Activated gamma-delta T cell (primary cell): ENCODE data around the gene CYBA.
"Not testable (repeated sequence)": the region's sequence is repeated elsewhere in the genome, so short reads cannot be mapped to it uniquely, and the experiment has no call there.

Experiments used
- DNase-seq: peaks from one replicate; lab custom pipeline; 2025; lab: John Stamatoyannopoulos, UW

The CYBA gene

DNA sequence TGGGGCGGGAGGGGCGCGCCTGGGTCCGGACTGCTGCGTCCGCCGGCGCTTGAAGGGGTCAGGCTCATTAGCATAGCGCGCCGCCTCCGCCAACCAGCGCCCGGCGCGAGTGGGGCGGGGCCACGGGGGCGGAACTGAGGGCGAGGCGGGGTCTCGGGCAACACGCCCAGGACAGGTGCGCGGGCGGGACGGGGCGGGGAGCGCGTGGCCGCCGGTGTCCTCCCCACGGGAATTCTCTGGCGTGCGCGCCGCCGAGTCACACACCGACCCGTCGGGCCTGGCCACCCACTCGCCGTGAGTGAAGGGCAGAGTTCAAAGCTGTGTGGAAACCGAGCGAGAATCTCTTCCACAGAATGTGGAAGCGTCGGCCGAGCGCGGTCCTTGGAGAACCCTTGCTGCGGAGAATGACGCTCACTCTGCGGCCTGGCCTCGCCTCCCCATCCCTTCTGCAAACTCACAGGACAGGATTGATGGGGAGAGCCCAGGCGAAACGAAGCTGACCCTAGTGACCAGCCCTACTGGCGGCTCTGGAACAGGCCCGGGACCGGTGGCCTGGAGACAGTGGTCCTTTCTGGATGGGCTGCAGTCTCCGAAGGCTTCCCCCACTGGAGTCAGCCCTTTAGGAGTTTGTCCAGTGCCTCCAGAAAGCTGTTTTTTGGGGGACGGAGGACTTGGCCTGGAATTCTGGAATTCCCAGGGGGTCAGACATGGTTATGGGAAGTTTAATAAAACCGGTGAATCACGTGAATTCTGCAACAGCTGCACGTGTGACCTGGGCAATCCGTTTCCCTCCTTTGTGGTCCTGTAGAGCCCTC lies 35.8 kb upstream of the CYBA start, which contains the start of gene SNAI3:
Gene SNAI3 (minus strand): TSS at position 69 of the 815 bp plus-strand sequence. CDS start 101 bp downstream, outside the sequence.
- peak; percentile 81 for DNase-seq

DNA sequence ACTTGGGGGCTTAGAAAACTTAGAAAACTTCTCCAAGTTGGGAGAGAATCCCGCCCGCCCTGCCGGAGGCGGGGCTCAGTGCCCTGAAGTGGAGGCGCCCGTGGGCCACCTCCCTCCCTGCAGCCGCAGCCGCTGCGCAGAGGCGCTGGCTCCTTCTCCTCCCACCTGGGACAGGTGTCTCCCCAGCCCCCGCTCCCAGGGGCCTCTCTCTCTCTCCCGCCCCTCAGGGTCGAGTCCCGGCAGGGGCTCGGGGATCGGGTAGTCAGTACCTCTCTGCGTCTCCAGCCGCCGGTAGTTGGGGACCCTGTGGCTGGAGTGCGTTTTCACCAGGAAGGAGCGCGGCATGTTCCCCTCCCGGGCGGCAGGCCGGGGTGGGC lies 35.2 kb upstream of the CYBA start:
- no peak for DNase-seq

GRCh38 chr16:88685156-88686061 lies 34.6 kb upstream of the CYBA start:
- DNase-seq, result no peak

DNA sequence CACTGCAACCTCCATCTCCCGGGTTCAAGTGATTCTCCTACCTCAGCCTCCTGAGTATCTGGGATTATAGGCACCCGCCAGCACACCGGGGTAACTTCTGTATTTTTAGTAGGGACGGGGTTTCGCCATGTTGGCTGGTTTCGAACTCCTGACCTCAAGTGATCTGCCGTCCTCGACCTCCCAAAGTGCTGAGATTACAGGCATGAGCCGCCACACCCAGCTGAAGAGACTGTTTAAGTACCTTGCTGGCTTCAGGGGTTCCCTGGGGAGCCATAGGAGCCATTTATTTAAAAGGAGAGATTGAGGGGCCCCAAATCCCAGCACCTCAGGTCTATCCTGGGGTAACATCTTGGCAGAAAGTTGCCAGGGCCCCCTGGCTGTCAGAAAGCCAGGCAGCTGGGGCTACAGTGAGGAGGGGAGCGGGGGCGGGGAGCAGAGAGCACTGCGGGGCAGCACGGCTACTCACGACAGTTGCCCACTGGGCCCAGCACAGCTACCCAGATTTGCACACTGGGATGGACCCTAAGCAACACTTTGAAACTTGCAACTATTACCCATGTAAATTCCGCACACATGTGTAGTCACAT lies 33.8 kb upstream of the CYBA start:
- DNase-seq, result no peak

- no peak for DNase-seq
Measured at GRCh38 chr16:88681709-88682451, 31.0 kb upstream of the CYBA start.

GRCh38 chr16:88681084-88681680 lies 30.3 kb upstream of the CYBA start:
- no peak for DNase-seq

- DNase-seq, result no peak
Measured at GRCh38 chr16:88680554-88681083, 29.8 kb upstream of the CYBA start.

GRCh38 chr16:88678224-88678979 lies 27.5 kb upstream of the CYBA start:
- DNase-seq, result no peak

DNA sequence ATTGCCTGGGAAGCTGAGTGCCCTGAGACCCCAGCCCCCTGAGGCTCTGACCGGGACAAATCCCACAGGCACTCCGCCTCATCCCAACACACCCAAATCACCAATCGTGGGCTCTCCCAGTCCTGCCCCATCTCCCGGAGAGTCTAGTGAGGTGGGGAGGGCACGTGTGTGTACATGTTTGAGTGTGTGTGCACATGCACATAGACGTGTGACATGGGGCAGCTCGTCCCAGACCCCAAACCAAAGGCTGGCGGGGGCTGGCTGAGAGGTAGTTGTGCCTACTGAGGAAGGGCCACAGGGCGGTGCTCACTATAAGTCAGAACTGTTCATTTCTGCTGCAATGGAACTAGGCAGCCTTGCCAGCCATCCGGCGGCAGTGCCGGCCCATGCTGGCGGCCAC lies 26.9 kb upstream of the CYBA start:
- no peak for DNase-seq

- DNase-seq, result no peak
Measured at GRCh38 chr16:88676502-88677242, 25.8 kb upstream of the CYBA start.

DNA sequence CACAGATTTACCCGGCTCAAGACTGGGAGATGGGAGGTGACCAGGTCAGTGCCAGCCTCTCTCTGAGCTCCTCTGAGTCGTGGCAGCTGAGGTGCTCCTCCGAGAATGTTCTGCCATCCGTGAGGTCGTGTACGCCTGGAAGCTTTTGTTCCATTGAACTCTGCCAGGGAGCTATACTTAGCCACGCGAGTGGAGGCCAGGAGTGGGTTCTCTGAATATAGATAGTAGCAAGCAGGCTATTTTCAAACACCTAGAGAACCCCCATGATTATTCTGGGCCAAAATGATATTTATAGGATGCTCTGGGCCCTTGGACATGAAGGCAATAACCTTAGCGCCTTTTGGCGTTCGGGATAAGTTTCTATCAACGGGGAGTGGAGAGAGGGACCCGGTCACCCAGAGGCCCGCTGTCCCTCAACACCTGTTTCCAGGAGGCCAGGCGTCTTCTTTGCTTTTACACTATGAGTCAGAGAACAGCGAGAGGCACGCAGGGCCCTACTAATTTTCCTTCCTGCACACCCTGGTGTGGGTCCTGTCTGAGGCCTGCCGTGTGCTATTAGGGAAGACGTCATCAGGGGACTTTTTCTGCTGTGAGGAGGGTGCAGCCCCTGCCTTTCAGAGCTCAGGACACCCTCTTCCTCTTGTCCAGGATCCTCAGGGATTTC lies 23.0 kb upstream of the CYBA start:
- DNase-seq, result no peak

GRCh38 chr16:88672776-88673175 lies 21.9 kb upstream of the CYBA start:
- no peak for DNase-seq

- DNase-seq, result no peak
Measured at GRCh38 chr16:88671806-88672205, 21.0 kb upstream of the CYBA start.

- DNase-seq, result no peak
Measured at GRCh38 chr16:88669980-88670379, 19.1 kb upstream of the CYBA start.

DNA sequence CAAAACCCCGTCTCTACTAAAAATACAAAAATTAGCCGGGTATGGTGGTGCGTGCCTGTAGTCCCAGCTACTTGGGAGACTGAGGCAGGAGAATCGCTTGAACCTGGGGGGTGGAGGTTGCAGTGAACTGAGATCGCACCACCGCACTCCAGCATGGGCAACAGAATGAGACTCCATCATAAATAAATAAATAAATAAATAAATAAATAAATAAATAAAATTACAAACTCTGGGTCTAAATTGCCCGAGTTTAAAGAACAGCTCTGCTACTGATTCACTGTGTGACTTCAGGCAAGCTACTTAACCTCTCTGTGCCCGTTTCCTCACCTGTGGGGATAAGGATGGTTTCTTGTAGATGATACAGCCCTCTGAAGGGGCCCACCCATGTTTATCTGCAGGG lies 18.6 kb upstream of the CYBA start:
- DNase-seq, result not testable (repeated sequence)

DNA sequence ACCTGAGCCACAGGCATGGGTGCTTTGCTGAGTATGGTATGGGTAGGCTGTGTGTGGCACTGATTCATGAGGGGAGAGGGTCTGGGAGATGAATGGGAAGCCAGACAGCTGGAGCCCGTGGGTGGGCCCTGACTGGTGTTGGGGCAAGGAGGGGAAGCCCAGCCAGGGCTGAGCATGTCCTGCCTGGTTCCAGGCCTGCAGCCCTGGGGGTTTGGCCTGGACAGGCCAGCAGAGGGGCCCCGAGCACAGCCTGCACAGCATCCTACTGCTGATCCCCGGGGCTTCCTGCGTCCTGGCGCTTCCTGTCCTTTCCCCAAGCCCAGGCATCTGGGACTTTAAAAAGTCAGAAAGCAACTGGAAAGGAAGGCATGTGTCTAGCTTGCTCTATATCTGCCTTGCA lies 16.6 kb upstream of the CYBA start:
- DNase-seq, result no peak

DNA sequence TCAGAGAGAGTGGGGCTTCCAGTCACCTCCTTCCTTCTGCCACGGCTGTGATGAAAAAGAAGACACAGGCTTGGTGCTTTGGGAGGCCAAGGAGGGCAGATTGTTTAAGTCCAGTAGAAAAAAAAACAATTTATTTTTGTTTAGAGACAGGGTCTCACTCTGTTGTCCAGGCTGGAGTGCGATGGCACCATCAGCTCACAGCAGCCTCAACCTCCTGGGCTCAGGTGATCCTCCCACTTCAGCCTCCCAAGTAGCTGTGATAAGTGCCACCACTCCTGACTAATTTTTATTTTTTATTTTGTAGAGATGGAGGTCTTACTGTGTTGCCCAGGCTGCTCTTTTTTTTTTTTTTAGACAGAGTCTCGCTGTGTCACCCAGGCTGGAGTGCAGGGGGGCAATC lies 14.7 kb upstream of the CYBA start:
- no peak for DNase-seq

GRCh38 chr16:88665148-88665547 lies 14.3 kb upstream of the CYBA start:
- DNase-seq, result no peak
